ENCODE results near the gene SPATA2. TPM values are rescaled to one million over a fixed set of nuclear protein-coding genes. Genes with fewer than 3 reads are reported as not detected.
"Not testable (repeated sequence)": the region's sequence is repeated elsewhere in the genome, so short reads cannot be mapped to it uniquely, and the experiment has no call there.

SPATA2 gene
- total and polyA plus RNA-seq, 2 of the 13 experiments (the other 11 are each of a cell fraction or from before 2014, with no cell fraction given): 3.2 to 8.7 TPM

GRCh38 chr20:49862607-49863200, 52.6 kb downstream of the SPATA2 start:
- WGBS (ENCODE audit: low lambda C conversion rate): 89% methylated on average over 6 of the region's 6 CpGs
- Histone ChIP-seq H3K9me3 (ENCODE audit: low read length) (no peaks in the 10 kb centered on the region), H3K4me2 (ENCODE audit: low read depth, low read length) (no peak overlapping the region), H3K4me3 (replicated peaks in 1 of 3; ENCODE audit: insufficient read depth in 1 of 3, low read depth in 2 of 3, low read length in 3 of 3) (no peak overlapping the region), H3K9ac (ENCODE audit: insufficient read depth, low read depth, low read length) (no peak overlapping the region), H3K36me3 (replicated peaks in 1 of 2; ENCODE audit: control insufficient read depth in 1 of 2, insufficient read depth in 2 of 2, low read length in 2 of 2) (peaks cover 4 to 30% of the 10 kb centered on the region in 2 experiments; a peak in 4 of 5 replicates), H3K4me1 (ENCODE audit: insufficient read depth, low read length) (0 out of 2 replicates have a peak, but pooled peaks cover 6% of the 10 kb centered on the region), H3K79me2 (ENCODE audit: insufficient read depth, low read length) (no peaks in the 10 kb centered on the region), H3K27me3 (ENCODE audit: control insufficient read depth in 1 of 2, insufficient read depth in 2 of 2, low read length in 2 of 2) (no peaks in the 10 kb centered on the region), H4K20me1 (ENCODE audit: insufficient read depth, low read length) (no peaks in the 10 kb centered on the region), H2AFZ (ENCODE audit: low read length) (no peak overlapping the region), H3K27ac (ENCODE audit: extremely low read length, insufficient read depth, low read length) (no peak overlapping the region)
- in situ Hi-C loops (cut with HindIII; ENCODE audit: extremely low pct_ligation_motif_present, low pct_unique_long_range_greater_than_20kb) (no loop called here), intact Hi-C loops (cut with micrococcal nuclease; ENCODE audit: unreplicated experiment) (no loop called here)
- DNase-seq (ENCODE audit: low spot score) (no peak), ATAC-seq (no peak), FAIRE-seq (no peak)
- BruUV-seq (replicated peaks): no TSS peak
- ChIA-PET CTCF (ENCODE audit: low intra/inter-chr PET ratio, low total read pairs) (no interaction called here), POLR2A (no interaction called here)
- TF ChIP-seq ZNF460 (CRISPR knock-in tag; IDR thresholded peaks at IDR 0.05; ENCODE audit: borderline replicate concordance) (no peak), ZNF24 (IDR thresholded peaks at IDR 0.05) (peak; percentile 72)

- H4K20me1 ChIP-seq (ENCODE audit: insufficient read depth, low read length); FAIRE-seq; H3K79me2 ChIP-seq (ENCODE audit: insufficient read depth, low read length); CTCF ChIA-PET (ENCODE audit: low intra/inter-chr PET ratio, low total read pairs); H3K27ac ChIP-seq (ENCODE audit: extremely low read length, insufficient read depth, low read length); H3K9ac ChIP-seq (ENCODE audit: insufficient read depth, low read depth, low read length); POLR2A ChIA-PET; H2AFZ ChIP-seq (ENCODE audit: low read length); DNase-seq (ENCODE audit: low spot score); H3K4me2 ChIP-seq (ENCODE audit: low read depth, low read length); ATAC-seq; H3K9me3 ChIP-seq (ENCODE audit: low read length); BruUV-seq (replicated peaks); intact Hi-C loops (cut with micrococcal nuclease; ENCODE audit: unreplicated experiment); H3K4me1 ChIP-seq (ENCODE audit: insufficient read depth, low read length); H3K27me3 ChIP-seq (ENCODE audit: control insufficient read depth in 1 of 2, insufficient read depth in 2 of 2, low read length in 2 of 2); in situ Hi-C loops (cut with HindIII; ENCODE audit: extremely low pct_ligation_motif_present, low pct_unique_long_range_greater_than_20kb); H3K4me3 ChIP-seq (replicated peaks in 1 of 3; ENCODE audit: insufficient read depth in 1 of 3, low read depth in 2 of 3, low read length in 3 of 3): not testable (repeated sequence)
- 97% methylated on average over 3 of the region's 3 CpGs for WGBS (ENCODE audit: low lambda C conversion rate)
- H3K36me3 ChIP-seq (replicated peaks in 1 of 2; ENCODE audit: control insufficient read depth in 1 of 2, insufficient read depth in 2 of 2, low read length in 2 of 2): peaks cover 6 to 26% of the 10 kb centered on the region in 2 experiments
- 0 out of 2 replicates have a peak, but pooled peaks have one; percentile 34 for TF ChIP-seq ZNF746 (CRISPR knock-in tag; IDR thresholded peaks at IDR 0.05)
These were observed 54.1 kb downstream of the SPATA2 start for GRCh38 chr20:49861232-49861631.

Measured in HepG2 (cell line).